ENCODE results near the gene SCFD2. TPM values are rescaled to one million over a fixed set of nuclear protein-coding genes. Genes with fewer than 3 reads are reported as not detected.
"Not testable (repeated sequence)": the region's sequence is repeated elsewhere in the genome, so short reads cannot be mapped to it uniquely, and the experiment has no call there.

The SCFD2 gene
- total RNA-seq, 1 donor, result 33.2 TPM

DNA sequence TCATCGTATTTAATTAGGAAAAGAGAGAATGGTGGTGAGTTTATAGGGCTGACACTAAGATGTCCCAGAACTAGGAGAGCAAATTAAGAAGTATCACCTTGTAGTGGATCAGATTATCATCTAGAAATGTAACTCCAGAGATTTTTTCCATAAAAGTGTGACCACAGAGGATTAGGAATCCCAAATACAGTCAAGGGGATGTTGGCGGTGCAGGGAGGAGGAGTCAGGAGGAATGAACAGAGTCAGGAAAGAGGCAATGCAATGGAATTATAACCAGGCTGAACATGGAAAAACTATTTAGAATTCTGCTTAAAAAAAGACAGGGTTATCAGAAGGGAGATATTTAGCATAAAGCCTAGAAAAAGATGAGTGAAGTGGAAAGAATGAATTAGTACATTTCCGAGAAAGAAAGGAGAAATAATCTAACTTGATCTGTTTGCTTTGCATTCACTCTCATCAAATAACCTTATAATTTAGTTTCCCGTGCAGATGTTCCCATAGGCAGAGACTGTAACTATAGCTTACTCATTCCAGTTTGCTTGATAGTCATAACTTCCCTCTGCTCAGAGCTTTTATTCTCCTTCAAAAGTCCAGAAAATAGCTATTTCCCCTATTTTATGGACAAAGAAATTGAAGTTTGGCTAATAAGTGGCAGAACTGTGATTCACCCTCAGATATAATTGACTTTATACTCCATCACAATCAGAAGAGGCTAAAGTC is 56.4 kb downstream of the SCFD2 start:
- DNase-seq (ENCODE audit: low read depth), result peak; percentile 53
- TF ChIP-seq, protein P1, sequence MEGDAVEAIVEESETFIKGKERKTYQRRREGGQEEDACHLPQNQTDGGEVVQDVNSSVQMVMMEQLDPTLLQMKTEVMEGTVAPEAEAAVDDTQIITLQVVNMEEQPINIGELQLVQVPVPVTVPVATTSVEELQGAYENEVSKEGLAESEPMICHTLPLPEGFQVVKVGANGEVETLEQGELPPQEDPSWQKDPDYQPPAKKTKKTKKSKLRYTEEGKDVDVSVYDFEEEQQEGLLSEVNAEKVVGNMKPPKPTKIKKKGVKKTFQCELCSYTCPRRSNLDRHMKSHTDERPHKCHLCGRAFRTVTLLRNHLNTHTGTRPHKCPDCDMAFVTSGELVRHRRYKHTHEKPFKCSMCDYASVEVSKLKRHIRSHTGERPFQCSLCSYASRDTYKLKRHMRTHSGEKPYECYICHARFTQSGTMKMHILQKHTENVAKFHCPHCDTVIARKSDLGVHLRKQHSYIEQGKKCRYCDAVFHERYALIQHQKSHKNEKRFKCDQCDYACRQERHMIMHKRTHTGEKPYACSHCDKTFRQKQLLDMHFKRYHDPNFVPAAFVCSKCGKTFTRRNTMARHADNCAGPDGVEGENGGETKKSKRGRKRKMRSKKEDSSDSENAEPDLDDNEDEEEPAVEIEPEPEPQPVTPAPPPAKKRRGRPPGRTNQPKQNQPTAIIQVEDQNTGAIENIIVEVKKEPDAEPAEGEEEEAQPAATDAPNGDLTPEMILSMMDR (IDR thresholded peaks at IDR 0.05; ENCODE audit: insufficient read depth, low read depth, low read length), result no peak
- H3K4me3 ChIP-seq (ENCODE audit: low read depth, low read length), result no peak overlapping the region

DNA sequence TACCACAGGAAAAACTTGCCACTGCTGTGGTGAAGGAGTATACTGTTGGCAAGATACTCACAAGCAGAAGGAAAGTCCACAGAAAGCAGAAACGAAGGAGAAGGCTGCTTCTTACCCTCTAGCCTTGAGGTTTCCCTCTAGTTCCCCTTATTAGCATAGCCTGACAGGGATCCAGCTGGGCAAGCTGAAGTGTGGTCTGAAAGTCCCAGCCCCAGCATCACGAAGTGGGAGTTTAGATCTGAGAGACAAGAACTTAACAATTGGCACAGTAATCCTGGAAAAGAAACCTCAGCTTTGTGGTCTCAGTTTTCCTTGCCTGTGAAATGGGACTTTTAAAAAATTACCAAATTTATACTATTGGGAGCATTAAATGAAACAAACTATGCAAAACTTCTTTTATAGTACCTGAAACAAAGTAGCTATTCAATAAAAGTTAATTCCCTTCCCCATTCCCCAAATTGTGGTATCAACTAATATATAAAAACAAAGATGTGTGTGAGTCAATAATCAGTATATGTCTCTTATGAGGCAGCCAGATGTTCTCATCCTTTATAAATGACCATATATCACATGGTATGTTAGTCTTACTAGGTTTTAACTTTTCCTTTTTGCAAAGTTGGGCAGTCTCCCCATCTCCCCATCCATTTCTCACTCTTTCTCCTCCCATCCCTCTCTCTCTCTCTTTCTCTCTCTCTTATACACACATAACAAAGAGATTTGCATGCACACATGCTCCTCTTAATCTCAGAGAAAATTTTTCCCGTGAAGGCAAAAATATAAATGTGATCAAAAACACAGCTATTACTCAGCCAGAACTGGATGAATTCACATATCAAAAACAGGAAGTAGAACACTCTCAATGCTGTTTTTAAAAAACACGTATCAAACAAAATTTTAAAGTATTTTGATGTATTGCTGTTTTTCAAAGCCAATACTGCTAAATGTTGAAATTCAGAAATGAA is 57.8 kb downstream of the SCFD2 start:
- TF ChIP-seq, protein P1 (IDR thresholded peaks at IDR 0.05; ENCODE audit: insufficient read depth, low read depth, low read length), result no peak
- H3K4me3 ChIP-seq (ENCODE audit: low read depth, low read length), result no peak overlapping the region
- no peak for DNase-seq (ENCODE audit: low read depth)

DNA sequence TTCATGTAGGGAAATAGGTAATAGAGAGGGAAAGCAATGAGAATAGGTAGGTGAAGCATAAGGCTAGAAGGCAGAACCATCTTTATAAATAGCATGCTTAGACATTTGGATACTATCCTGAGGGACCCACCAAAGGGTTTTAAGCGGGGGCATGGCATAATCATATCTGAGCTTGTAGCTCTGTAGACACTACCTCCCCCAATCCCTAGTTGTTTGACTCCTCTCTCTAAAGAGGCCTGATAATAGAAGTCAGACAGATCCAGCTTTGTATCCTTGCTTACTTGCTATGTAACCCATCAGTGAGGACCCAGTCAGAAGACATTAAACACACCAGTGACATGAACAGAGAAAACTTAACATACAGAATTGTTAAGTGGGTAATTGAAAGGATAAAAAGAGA is 58.7 kb downstream of the SCFD2 start:
- DNase-seq (ENCODE audit: low read depth), result no peak
- no peak overlapping the region for H3K4me3 ChIP-seq (ENCODE audit: low read depth, low read length)
- TF ChIP-seq, protein P1 (IDR thresholded peaks at IDR 0.05; ENCODE audit: insufficient read depth, low read depth, low read length), result no peak

DNA sequence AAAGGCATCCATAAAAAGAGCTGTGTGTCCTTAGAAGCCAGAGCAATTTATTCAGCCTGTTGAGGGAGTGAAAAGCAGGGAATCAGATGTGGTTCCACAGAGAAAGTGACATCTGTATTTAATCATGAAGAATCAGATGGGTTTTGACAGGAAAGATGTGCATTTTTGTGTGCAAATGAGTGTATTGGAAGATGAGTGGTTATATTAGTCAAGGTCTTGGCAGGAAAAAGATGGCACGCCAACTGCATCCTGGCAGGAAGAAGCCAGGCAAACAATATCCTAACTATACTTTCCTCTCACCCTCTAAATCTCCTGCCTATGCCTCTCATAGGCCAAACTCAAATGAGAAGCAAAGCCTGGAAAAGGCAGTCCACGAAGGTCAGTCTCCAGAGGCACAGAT is 59.1 kb downstream of the SCFD2 start:
- TF ChIP-seq, protein P1 (IDR thresholded peaks at IDR 0.05; ENCODE audit: insufficient read depth, low read depth, low read length), result no peak
- no peak for DNase-seq (ENCODE audit: low read depth)
- no peak overlapping the region for H3K4me3 ChIP-seq (ENCODE audit: low read depth, low read length)

DNA sequence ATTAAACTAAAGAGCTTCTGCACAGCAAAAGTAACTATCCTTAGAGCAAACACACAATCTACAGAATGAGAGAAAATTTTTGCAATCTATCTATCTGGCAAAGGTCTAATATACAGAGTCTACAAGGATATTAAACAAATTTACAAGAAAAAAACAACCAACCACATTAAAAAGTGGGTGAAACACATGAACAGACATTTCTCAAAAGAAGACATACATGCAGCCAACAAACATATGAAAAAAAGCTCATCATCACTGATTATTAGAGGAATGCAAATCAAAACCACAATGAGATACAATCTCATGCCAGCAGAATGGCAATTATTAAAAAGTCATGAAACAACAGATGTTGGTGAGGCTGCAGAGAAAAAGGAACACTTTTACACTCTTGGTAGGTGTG is 73.7 kb downstream of the SCFD2 start:
- H3K4me3 ChIP-seq (ENCODE audit: low read depth, low read length); DNase-seq (ENCODE audit: low read depth): not testable (repeated sequence)

DNA sequence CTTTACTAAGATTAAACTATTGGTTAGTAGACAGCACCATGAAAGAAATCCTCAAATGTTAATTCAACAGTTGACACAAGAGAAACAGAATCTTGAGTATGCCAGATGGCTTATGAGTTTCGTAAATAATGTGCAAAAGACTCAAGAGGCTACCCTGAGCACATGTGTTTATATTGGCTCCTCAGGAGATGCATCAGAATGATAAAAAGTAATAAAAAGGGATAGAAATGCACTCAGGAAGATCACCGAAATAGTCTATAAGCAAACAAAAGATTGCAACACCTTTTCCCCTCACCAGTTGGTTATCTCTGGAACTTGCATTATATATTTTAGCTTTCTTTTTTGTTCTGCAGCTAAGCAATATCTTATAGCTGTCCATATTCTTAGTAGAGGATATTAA is 84.4 kb downstream of the SCFD2 start:
- TF ChIP-seq, protein P1 (IDR thresholded peaks at IDR 0.05; ENCODE audit: insufficient read depth, low read depth, low read length), result no peak
- DNase-seq (ENCODE audit: low read depth), result peak; percentile 85
- no peak overlapping the region for H3K4me3 ChIP-seq (ENCODE audit: low read depth, low read length)

DNA sequence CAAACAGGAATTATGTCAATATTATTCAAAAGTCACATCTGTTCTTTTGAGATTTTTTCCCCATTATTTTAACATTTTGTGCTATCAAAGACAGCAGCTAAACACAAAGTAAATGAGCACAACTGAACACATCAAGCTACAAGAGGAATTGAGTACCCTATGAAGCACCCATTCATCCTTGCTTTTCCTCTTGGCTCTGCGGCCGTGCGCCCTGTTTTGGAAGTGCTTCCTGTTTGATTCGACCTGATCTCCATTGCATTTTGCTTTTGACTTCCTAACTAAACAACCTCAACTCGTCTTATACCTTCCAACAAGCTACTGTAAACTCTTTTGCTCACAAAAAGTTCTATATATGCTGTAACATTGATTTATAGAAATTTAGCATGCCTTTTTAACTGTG is 85.0 kb downstream of the SCFD2 start:
- TF ChIP-seq, protein P1 (IDR thresholded peaks at IDR 0.05; ENCODE audit: insufficient read depth, low read depth, low read length), result no peak
- no peak for DNase-seq (ENCODE audit: low read depth)
- H3K4me3 ChIP-seq (ENCODE audit: low read depth, low read length), result no peak overlapping the region
